ENCODE measurements around the gene GPAT2.
"Not testable (repeated sequence)": the region's sequence is repeated elsewhere in the genome, so short reads cannot be mapped to it uniquely, and the experiment has no call there.

The GPAT2 gene

GRCh38 chr2:96064760-96065159, 30.0 kb upstream of the GPAT2 start:
- DNase-seq (ENCODE audit: low read depth), result not testable (repeated sequence)

GRCh38 chr2:96064047-96064675, 29.4 kb upstream of the GPAT2 start:
- not testable (repeated sequence) for DNase-seq (ENCODE audit: low read depth)

- DNase-seq (ENCODE audit: low read depth), result peak; percentile 62
Observed at GRCh38 chr2:96063116-96063899, 28.6 kb upstream of the GPAT2 start.

GRCh38 chr2:96062483-96062882, 27.8 kb upstream of the GPAT2 start:
- DNase-seq (ENCODE audit: low read depth), result not testable (repeated sequence)

GRCh38 chr2:96061901-96062300, 27.2 kb upstream of the GPAT2 start:
- DNase-seq (ENCODE audit: low read depth), result not testable (repeated sequence)

GRCh38 chr2:96061197-96061817, 26.6 kb upstream of the GPAT2 start:
- not testable (repeated sequence) for DNase-seq (ENCODE audit: low read depth)

GRCh38 chr2:96060325-96060724, 25.6 kb upstream of the GPAT2 start:
- DNase-seq (ENCODE audit: low read depth), result not testable (repeated sequence)

- not testable (repeated sequence) for DNase-seq (ENCODE audit: low read depth)
Observed at GRCh38 chr2:96059443-96059842, 24.7 kb upstream of the GPAT2 start.

- not testable (repeated sequence) for DNase-seq (ENCODE audit: low read depth)
Observed at GRCh38 chr2:96055830-96056229, 21.1 kb upstream of the GPAT2 start.

GRCh38 chr2:96054537-96054936, 19.8 kb upstream of the GPAT2 start:
- not testable (repeated sequence) for DNase-seq (ENCODE audit: low read depth)

- not testable (repeated sequence) for DNase-seq (ENCODE audit: low read depth)
Observed at GRCh38 chr2:96053385-96053784, 18.7 kb upstream of the GPAT2 start.

GRCh38 chr2:96052632-96053031, 17.9 kb upstream of the GPAT2 start:
- not testable (repeated sequence) for DNase-seq (ENCODE audit: low read depth)

- DNase-seq (ENCODE audit: low read depth), result not testable (repeated sequence)
Observed at GRCh38 chr2:96049917-96050262, 15.2 kb upstream of the GPAT2 start.

GRCh38 chr2:96049049-96049916, 14.6 kb upstream of the GPAT2 start:
- DNase-seq (ENCODE audit: low read depth), result not testable (repeated sequence)

- not testable (repeated sequence) for DNase-seq (ENCODE audit: low read depth)
Observed at GRCh38 chr2:96035554-96035953, 838 bp upstream of the GPAT2 start.

GRCh38 chr2:96033997-96034396, 719 bp downstream of the GPAT2 start:
- not testable (repeated sequence) for DNase-seq (ENCODE audit: low read depth)

- DNase-seq (ENCODE audit: low read depth), result not testable (repeated sequence)
Observed at GRCh38 chr2:96027725-96028325, 6.9 kb downstream of the GPAT2 start.

- not testable (repeated sequence) for DNase-seq (ENCODE audit: low read depth)
Observed at GRCh38 chr2:96025755-96026154, 9.0 kb downstream of the GPAT2 start.

- DNase-seq (ENCODE audit: low read depth), result no peak
Observed at GRCh38 chr2:96025194-96025492, 9.6 kb downstream of the GPAT2 start.

- no peak for DNase-seq (ENCODE audit: low read depth)
Observed at GRCh38 chr2:96024336-96025193, 10.2 kb downstream of the GPAT2 start.

GRCh38 chr2:96023701-96024100, 11.0 kb downstream of the GPAT2 start:
- DNase-seq (ENCODE audit: low read depth), result not testable (repeated sequence)

Data from GM04504 (cell line).